ENCODE measurements around the gene ATPAF2.

The ATPAF2 gene

GRCh38 chr17:18038861-18039534, at the start of gene ATPAF2, which contains the start of gene GID4:
ATPAF2 (minus strand) TSS chr17:18039168; CDS start chr17:18039013, 155 bp downstream.
GID4 (plus strand) TSS chr17:18039408; CDS start chr17:18039465, 57 bp downstream.
- peak; percentile 98 to 99 for DNase-seq (ENCODE audit: low read depth in 2 of 2)

- peak; percentile 75 to 81 for DNase-seq (ENCODE audit: low read depth in 2 of 2)
Measured at GRCh38 chr17:18087610-18088491, 48.9 kb upstream of the ATPAF2 start, which contains the start of gene DRG2. DRG2 (plus strand) TSS chr17:18087948; CDS start chr17:18088024, 76 bp downstream.

- no peak for DNase-seq (ENCODE audit: low read depth in 2 of 2)
Measured at GRCh38 chr17:18084256-18084655, 45.3 kb upstream of the ATPAF2 start.

- no peak for DNase-seq (ENCODE audit: low read depth in 2 of 2)
Measured at GRCh38 chr17:18079543-18079942, 40.6 kb upstream of the ATPAF2 start.

GRCh38 chr17:18076936-18077335, 38.0 kb upstream of the ATPAF2 start:
- no peak for DNase-seq (ENCODE audit: low read depth in 2 of 2)

GRCh38 chr17:18074566-18075272, 35.8 kb upstream of the ATPAF2 start:
- no peak for DNase-seq (ENCODE audit: low read depth in 2 of 2)

GRCh38 chr17:18071751-18072150, 32.8 kb upstream of the ATPAF2 start:
- no peak for DNase-seq (ENCODE audit: low read depth in 2 of 2)

- DNase-seq (ENCODE audit: low read depth in 2 of 2), result no peak
Measured at GRCh38 chr17:18070861-18071340, 31.9 kb upstream of the ATPAF2 start.

GRCh38 chr17:18069101-18069500, 30.1 kb upstream of the ATPAF2 start:
- DNase-seq (ENCODE audit: low read depth in 2 of 2), result no peak

- DNase-seq (ENCODE audit: low read depth in 2 of 2), result no peak
Measured at GRCh38 chr17:18066866-18067265, 27.9 kb upstream of the ATPAF2 start.

GRCh38 chr17:18065546-18065945, 26.6 kb upstream of the ATPAF2 start:
- DNase-seq (ENCODE audit: low read depth in 2 of 2), result no peak

- no peak for DNase-seq (ENCODE audit: low read depth in 2 of 2)
Measured at GRCh38 chr17:18064053-18064452, 25.1 kb upstream of the ATPAF2 start.

GRCh38 chr17:18059283-18059682, 20.3 kb upstream of the ATPAF2 start:
- DNase-seq (ENCODE audit: low read depth in 2 of 2), result no peak

- no peak for DNase-seq (ENCODE audit: low read depth in 2 of 2)
Measured at GRCh38 chr17:18056214-18056613, 17.2 kb upstream of the ATPAF2 start.

- no peak for DNase-seq (ENCODE audit: low read depth in 2 of 2)
Measured at GRCh38 chr17:18055597-18055996, 16.6 kb upstream of the ATPAF2 start.

GRCh38 chr17:18045691-18046350, 6.9 kb upstream of the ATPAF2 start:
- DNase-seq (ENCODE audit: low read depth in 2 of 2), result no peak

GRCh38 chr17:18044609-18045008, 5.6 kb upstream of the ATPAF2 start:
- no peak for DNase-seq (ENCODE audit: low read depth in 2 of 2)

- DNase-seq (ENCODE audit: low read depth in 2 of 2), result no peak
Measured at GRCh38 chr17:18043491-18043890, 4.5 kb upstream of the ATPAF2 start.

- DNase-seq (ENCODE audit: low read depth in 2 of 2), result no peak
Measured at GRCh38 chr17:18042983-18043382, 4.0 kb upstream of the ATPAF2 start.

- no peak for DNase-seq (ENCODE audit: low read depth in 2 of 2)
Measured at GRCh38 chr17:18041776-18042175, 2.8 kb upstream of the ATPAF2 start.

GRCh38 chr17:18040261-18040858, 1.4 kb upstream of the ATPAF2 start:
- DNase-seq (ENCODE audit: low read depth in 2 of 2), result no peak
